NCI-H2227 treated with DMSO at 0.1 percent for 48 hours (cell line): ENCODE data around the gene RMDN2.
A peak's percentile ranks its signal among the peaks of the same experiment; 100 is the strongest.

ENCODE experiments used
- DNase-seq: peaks from one replicate; lab custom pipeline; 2025; lab: John Stamatoyannopoulos, UW

The RMDN2 gene

GRCh38 chr2:37925063-37925897 lies at the start of gene RMDN2:
Gene RMDN2, plus strand, starts transcription at chr2:37925287. Its CDS starts 3,991 bp downstream, at chr2:37929278.
- DNase-seq, result peak; percentile 90

GRCh38 chr2:37875403-37875906 lies 49.6 kb upstream of the RMDN2 start:
- no peak for DNase-seq

GRCh38 chr2:37876227-37876626 lies 48.9 kb upstream of the RMDN2 start:
- no peak for DNase-seq

- DNase-seq, result peak; percentile 82
Measured at GRCh38 chr2:37877457-37878315, 47.4 kb upstream of the RMDN2 start.

GRCh38 chr2:37878536-37878935 lies 46.6 kb upstream of the RMDN2 start:
- no peak for DNase-seq

- no peak for DNase-seq
Measured at GRCh38 chr2:37880551-37880950, 44.5 kb upstream of the RMDN2 start.

- DNase-seq, result no peak
Measured at GRCh38 chr2:37881397-37881796, 43.7 kb upstream of the RMDN2 start.

GRCh38 chr2:37882036-37882435 lies 43.1 kb upstream of the RMDN2 start:
- no peak for DNase-seq

- DNase-seq, result no peak
Measured at GRCh38 chr2:37883518-37883917, 41.6 kb upstream of the RMDN2 start.

- no peak for DNase-seq
Measured at GRCh38 chr2:37885329-37885993, 39.6 kb upstream of the RMDN2 start.

- DNase-seq, result no peak
Measured at GRCh38 chr2:37886745-37887144, 38.3 kb upstream of the RMDN2 start.

- DNase-seq, result no peak
Measured at GRCh38 chr2:37887286-37887685, 37.8 kb upstream of the RMDN2 start.

GRCh38 chr2:37890893-37891495 lies 34.1 kb upstream of the RMDN2 start:
- DNase-seq, result peak; percentile 22

GRCh38 chr2:37891846-37892435 lies 33.1 kb upstream of the RMDN2 start:
- no peak for DNase-seq

GRCh38 chr2:37892436-37893114 lies 32.5 kb upstream of the RMDN2 start:
- no peak for DNase-seq

GRCh38 chr2:37893327-37893726 lies 31.8 kb upstream of the RMDN2 start:
- DNase-seq, result no peak

- DNase-seq, result no peak
Measured at GRCh38 chr2:37894047-37894446, 31.0 kb upstream of the RMDN2 start.

- no peak for DNase-seq
Measured at GRCh38 chr2:37894601-37895000, 30.5 kb upstream of the RMDN2 start.

- no peak for DNase-seq
Measured at GRCh38 chr2:37895140-37895539, 29.9 kb upstream of the RMDN2 start.

- DNase-seq, result no peak
Measured at GRCh38 chr2:37896319-37896718, 28.8 kb upstream of the RMDN2 start.

GRCh38 chr2:37897511-37897910 lies 27.6 kb upstream of the RMDN2 start:
- DNase-seq, result no peak
